DOHH2 (cell line): ENCODE measurements around the gene ZNF141.

Source experiments
- H3F3A ChIP-seq: fragments of 200-600 bp; sonication (generic), shearing (Covaris generic); 2 replicates; pipeline ENCODE4 v1.6.0; 2016; ENCODE audit warnings: antibody characterized with exemption, mild to moderate bottlenecking; ENCODE audit not compliant: control insufficient read depth, insufficient read depth
- H3K27ac ChIP-seq: fragments of 200-600 bp; sonication (generic); 2 replicates; pipeline ENCODE4 v1.5.1; 2014; ENCODE audit warnings: low read depth, mild to moderate bottlenecking, low read length, moderate library complexity
- H3K27me3 ChIP-seq: fragments of 200-600 bp; sonication (generic); 2 replicates; pipeline ENCODE4 v1.6.1; 2014; ENCODE audit warnings: mild to moderate bottlenecking, low read length, mixed read lengths; ENCODE audit not compliant: control insufficient read depth
- H3K36me3 ChIP-seq: fragments of 200-600 bp; sonication (generic); 2 replicates; pipeline ENCODE4 v1.6.1; 2014; ENCODE audit warnings: mild to moderate bottlenecking, low read length, moderate library complexity, mixed read lengths; ENCODE audit not compliant: control insufficient read depth
- H3K4me1 ChIP-seq: fragments of 200-600 bp; sonication (generic); 2 replicates; pipeline ENCODE4 v1.6.1; 2014; ENCODE audit warnings: mild to moderate bottlenecking, low read length, mixed read lengths; ENCODE audit not compliant: control insufficient read depth
- H3K4me2 ChIP-seq: fragments of 200-600 bp; sonication (generic); 2 replicates; pipeline ENCODE4 v1.6.0; 2014; ENCODE audit warnings: mild to moderate bottlenecking, low read length, moderate library complexity
- H3K4me3 ChIP-seq: fragments of 200-600 bp; sonication (generic); 2 replicates; pipeline ENCODE4 v1.5.1; 2014; ENCODE audit warnings: mild to moderate bottlenecking, low read length, mixed read lengths
- H3K79me2 ChIP-seq: fragments of 200-600 bp; sonication (generic); 2 replicates; pipeline ENCODE4 v1.6.1; 2014; ENCODE audit warnings: mild to moderate bottlenecking, low read length, mixed read lengths; ENCODE audit not compliant: control insufficient read depth
- H3K9me2 ChIP-seq: fragments of 200-600 bp; sonication (generic); replicated peaks from 2 replicates; pipeline ENCODE4 v1.6.1; 2014; ENCODE audit warnings: mild to moderate bottlenecking, low read length, mixed read lengths; ENCODE audit not compliant: control insufficient read depth
- H3K9me3 ChIP-seq: fragments of 200-600 bp; sonication (generic); 2 replicates; pipeline ENCODE4 v1.6.1; 2014; ENCODE audit warnings: antibody characterized with exemption, low read length, mixed read lengths; ENCODE audit not compliant: control insufficient read depth, insufficient read depth
- H4K20me1 ChIP-seq: fragments of 200-600 bp; sonication (generic); 2 replicates; pipeline ENCODE4 v1.6.0; 2014; ENCODE audit warnings: low read depth, mild to moderate bottlenecking, antibody characterized with exemption, low read length, moderate library complexity; ENCODE audit not compliant: control insufficient read depth, insufficient read depth
- CTCF ChIP-seq: fragments of 200-600 bp; sonication (generic); IDR thresholded peaks from one replicate; pipeline ENCODE4 v1.5.1; 2014; ENCODE audit warnings: antibody characterized with exemption, mild to moderate bottlenecking, low read depth, low read length; ENCODE audit not compliant: poor library complexity, severe bottlenecking
- EZH2phosphoT487 ChIP-seq: fragments of 200-600 bp; sonication (generic); IDR thresholded peaks from 2 replicates; pipeline ENCODE4 v1.6.1; 2017; ENCODE audit warnings: borderline replicate concordance, mild to moderate bottlenecking, antibody characterized with exemption, low read length, moderate library complexity, mixed read lengths

The ZNF141 gene

DNA sequence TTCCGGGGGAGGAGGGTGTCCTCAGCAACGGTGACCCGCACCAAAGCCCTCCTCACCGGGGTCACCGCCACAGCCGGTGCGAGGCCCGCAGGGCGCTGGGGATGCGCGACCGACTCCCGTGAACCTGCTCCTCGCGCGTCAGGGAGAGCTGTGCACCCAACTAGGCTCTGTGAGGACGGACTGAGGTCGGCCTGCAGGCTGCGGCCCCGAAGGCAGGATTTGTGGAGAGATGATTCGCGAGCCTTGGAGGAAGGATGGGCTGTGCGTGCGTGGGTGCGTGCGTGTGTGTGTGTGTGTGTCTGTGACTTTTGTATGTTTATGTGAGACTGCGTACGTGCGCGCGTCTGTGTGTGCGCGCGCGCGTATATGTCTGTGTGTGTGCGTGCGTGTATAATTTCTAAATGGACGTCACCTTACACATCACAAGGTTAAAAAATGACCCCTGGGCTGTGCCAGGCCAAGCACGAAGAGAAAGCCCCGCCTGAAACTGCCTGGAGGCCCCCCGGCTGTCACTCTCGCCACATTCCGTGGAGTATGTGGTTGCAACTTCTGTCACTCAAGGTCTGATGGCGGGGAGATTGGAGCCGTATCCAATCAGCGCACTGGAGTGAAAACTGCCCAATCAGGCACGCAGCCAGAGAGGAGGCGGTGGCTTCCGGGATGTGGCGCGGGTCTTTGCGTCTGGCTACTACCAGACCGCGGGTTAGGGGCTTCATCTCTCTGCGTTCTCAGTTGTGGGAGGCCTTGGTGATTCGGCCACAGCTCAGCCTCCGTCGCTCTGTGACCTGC, at the start of gene ZNF141:
TSS of gene ZNF141 (plus strand) at position 672 of the 789 bp plus-strand sequence. CDS start 170 bp downstream, outside the sequence.
- peaks cover 47% of the 10 kb centered on the region for H3K79me2 ChIP-seq
- H3F3A ChIP-seq, result no peaks in the 10 kb centered on the region
- H3K9me2 ChIP-seq, result no peaks in the 10 kb centered on the region
- peaks cover 40% of the 10 kb centered on the region for H3K36me3 ChIP-seq
- no peak for TF ChIP-seq CTCF
- TF ChIP-seq EZH2phosphoT487, result no peak
- H3K4me1 ChIP-seq, result peaks cover 17% of the 10 kb centered on the region
- H3K27me3 ChIP-seq, result no peaks in the 10 kb centered on the region
- H4K20me1 ChIP-seq, result no peaks in the 10 kb centered on the region
- peak within 1 kb of the TSS; percentile 84 for H3K4me2 ChIP-seq
- peaks cover 58% of the 10 kb centered on the region for H3K9me3 ChIP-seq
- H3K27ac ChIP-seq, result peak within 1 kb of the TSS; percentile 50
- H3K4me3 ChIP-seq, result peak within 1 kb of the TSS; percentile 84

GRCh38 chr4:288891-289290, 48.7 kb upstream of the ZNF141 start:
- Histone ChIP-seq H3K9me3 (peaks cover 26% of the 10 kb centered on the region), H3K36me3 (no peaks in the 10 kb centered on the region), H3K79me2 (no peaks in the 10 kb centered on the region), H3K4me3 (no peak overlapping the region), H3K9me2 (no peaks in the 10 kb centered on the region), H3K4me2 (no peak overlapping the region), H4K20me1 (no peaks in the 10 kb centered on the region), H3F3A (no peaks in the 10 kb centered on the region), H3K27ac (no peak overlapping the region), H3K27me3 (no peaks in the 10 kb centered on the region), H3K4me1 (no peaks in the 10 kb centered on the region)
- TF ChIP-seq EZH2phosphoT487, result no peak
- no peak for TF ChIP-seq CTCF

- no peak overlapping the region for H3K4me3 ChIP-seq
- TF ChIP-seq EZH2phosphoT487 (no peak), CTCF (no peak)
- H3K79me2 ChIP-seq, result no peaks in the 10 kb centered on the region
- no peaks in the 10 kb centered on the region for H3F3A ChIP-seq
- H3K4me2 ChIP-seq, result no peak overlapping the region
- no peak overlapping the region for H3K27ac ChIP-seq
- no peaks in the 10 kb centered on the region for H3K36me3 ChIP-seq
- no peaks in the 10 kb centered on the region for H3K9me2 ChIP-seq
- H3K4me1 ChIP-seq, result no peaks in the 10 kb centered on the region
- H4K20me1 ChIP-seq, result no peaks in the 10 kb centered on the region
- H3K9me3 ChIP-seq, result peaks cover 18% of the 10 kb centered on the region
- no peaks in the 10 kb centered on the region for H3K27me3 ChIP-seq
Measured at GRCh38 chr4:294732-295131, 42.9 kb upstream of the ZNF141 start.
